Trophoblast cell (in vitro differentiated cells and primary cell): ENCODE results near the gene DNAJC24.

Source experiments
- DNase-seq, 2 donors: peaks; one replicate each; pipeline ENCODE4 v3.0.0-alpha.2; 2016
- H2AFZ ChIP-seq: 2 replicates; pipeline ENCODE4 v1.6.1; 2013; ENCODE audit warnings: low read length, moderate library complexity, mild to moderate bottlenecking; ENCODE audit not compliant: insufficient read depth, poor library complexity
- H2AK5ac ChIP-seq: 2 replicates; pipeline ENCODE4 v1.6.1; 2013; ENCODE audit warnings: mild to moderate bottlenecking, low read length
- H2BK120ac ChIP-seq: 2 replicates; pipeline ENCODE4 v1.6.1; 2013; ENCODE audit warnings: low read length, mild to moderate bottlenecking, moderate library complexity; ENCODE audit not compliant: insufficient read depth, poor library complexity
- H2BK12ac ChIP-seq: 2 replicates; pipeline ENCODE4 v1.6.1; 2013; ENCODE audit warnings: mild to moderate bottlenecking, low read length, moderate library complexity
- H2BK5ac ChIP-seq: 2 replicates; pipeline ENCODE4 v1.6.1; 2013; ENCODE audit warnings: low read length, low read depth, moderate library complexity, mild to moderate bottlenecking; ENCODE audit not compliant: poor library complexity
- H3K14ac ChIP-seq: 2 replicates; pipeline ENCODE4 v1.6.1; 2013; ENCODE audit warnings: mild to moderate bottlenecking, low read length
- H3K18ac ChIP-seq: 2 replicates; pipeline ENCODE4 v1.6.1; 2013; ENCODE audit warnings: mild to moderate bottlenecking, low read length
- H3K23ac ChIP-seq: 2 replicates; pipeline ENCODE4 v1.6.1; 2013; ENCODE audit warnings: low read length
- H3K27ac ChIP-seq: 2 replicates; pipeline ENCODE4 v1.5.1; 2013; ENCODE audit warnings: low read depth, mild to moderate bottlenecking, inconsistent platforms, low read length, moderate library complexity
- H3K27me3 ChIP-seq: 2 replicates; pipeline ENCODE4 v1.6.1; 2013; ENCODE audit warnings: inconsistent platforms, mild to moderate bottlenecking, low read length, moderate library complexity; ENCODE audit not compliant: insufficient read depth
- H3K36me3 ChIP-seq, 2 experiments: 1 replicate in 1 of 2; 2 replicates in 1 of 2; pipeline ENCODE4 v1.6.1; 2013; ENCODE audit warnings: low read length in 2 of 2, mild to moderate bottlenecking in 2 of 2, moderate library complexity in 1 of 2; ENCODE audit not compliant: insufficient read depth in 2 of 2, control insufficient read depth in 1 of 2
- H3K4ac ChIP-seq: 2 replicates; pipeline ENCODE4 v1.6.1; 2013; ENCODE audit warnings: low read depth, mild to moderate bottlenecking, low read length, moderate library complexity
- H3K4me1 ChIP-seq, 2 experiments: 1 replicate in 1 of 2; 2 replicates in 1 of 2; pipeline ENCODE4 v1.6.1; 2013; ENCODE audit warnings: low read length in 2 of 2, mild to moderate bottlenecking in 2 of 2, moderate library complexity in 1 of 2; ENCODE audit not compliant: insufficient read depth in 2 of 2, control insufficient read depth in 1 of 2
- H3K4me2 ChIP-seq: 2 replicates; pipeline ENCODE4 v1.6.1; 2013; ENCODE audit warnings: inconsistent platforms, mild to moderate bottlenecking, low read length, moderate library complexity
- H3K4me3 ChIP-seq: 2 replicates; pipeline ENCODE4 v1.5.1; 2013; ENCODE audit warnings: mild to moderate bottlenecking, low read depth, low read length, inconsistent platforms
- H3K79me1 ChIP-seq: one replicate; pipeline ENCODE4 v1.6.1; 2013; ENCODE audit warnings: low read length
- H3K79me2 ChIP-seq: 2 replicates; pipeline ENCODE4 v1.6.1; 2013; ENCODE audit warnings: low read length, mild to moderate bottlenecking; ENCODE audit not compliant: control insufficient read depth, insufficient read depth, poor library complexity
- H3K9ac ChIP-seq: 2 replicates; pipeline ENCODE4 v1.6.1; 2013; ENCODE audit warnings: mild to moderate bottlenecking, low read length
- H3K9me3 ChIP-seq: 2 replicates; pipeline ENCODE4 v1.6.1; 2013; ENCODE audit warnings: low read depth, mild to moderate bottlenecking, control low read depth, inconsistent platforms, low read length; ENCODE audit not compliant: insufficient read depth
- H4K12ac ChIP-seq: 2 replicates; pipeline ENCODE4 v1.6.1; 2013; ENCODE audit warnings: low read depth, mild to moderate bottlenecking, low read length, moderate library complexity
- H4K8ac ChIP-seq: 2 replicates; pipeline ENCODE4 v1.6.1; 2013; ENCODE audit warnings: low read depth, mild to moderate bottlenecking, low read length, moderate library complexity
- H4K91ac ChIP-seq: one replicate; pipeline ENCODE4 v1.6.1; 2013; ENCODE audit warnings: low read depth, mild to moderate bottlenecking, low read length, moderate library complexity
- WGBS: extraction: QIAGEN DNeasy Blood & Tissue Kit; methylation state at CpG from one replicate; pipeline ENCODE4 v1.1.7; 2013; ENCODE audit warnings: missing lambda C conversion rate; ENCODE audit not compliant: insufficient read length, insufficient coverage; ENCODE audit errors: extremely low coverage; 5-methylcytosine and 5-hydroxymethylcytosine counted together

DNAJC24 gene

GRCh38 chr11:31422703-31423102 lies 53.0 kb downstream of the DNAJC24 start:
- Histone ChIP-seq H3K23ac (no peak overlapping the region), H4K8ac (no peak overlapping the region), H2BK5ac (no peak overlapping the region), H3K9me3 (no peaks in the 10 kb centered on the region), H4K91ac (no peak overlapping the region), H2BK12ac (no peak overlapping the region), H3K4ac (no peak overlapping the region), H3K9ac (no peak overlapping the region), H3K4me2 (no peak overlapping the region), H3K79me1 (no peaks in the 10 kb centered on the region), H2AFZ (no peak overlapping the region), H3K79me2 (no peaks in the 10 kb centered on the region), H3K4me1 (no peaks in the 10 kb centered on the region), H3K14ac (no peak overlapping the region), H3K27me3 (no peaks in the 10 kb centered on the region), H3K18ac (no peak overlapping the region), H3K27ac (no peak overlapping the region), H2BK120ac (no peak overlapping the region), H4K12ac (no peak overlapping the region), H3K36me3 (no peaks in the 10 kb centered on the region), H2AK5ac (no peak overlapping the region), H3K4me3 (no peak overlapping the region)
- WGBS: no CpG with 5 or more reads among the region's 1 CpG
- no peak for DNase-seq

GRCh38 chr11:31424652-31425051 lies 55.0 kb downstream of the DNAJC24 start:
- H3K79me2 ChIP-seq: no peaks in the 10 kb centered on the region
- no peak overlapping the region for H3K9ac ChIP-seq
- H4K12ac ChIP-seq: no peak overlapping the region
- no peaks in the 10 kb centered on the region for H3K36me3 ChIP-seq
- no peak overlapping the region for H3K14ac ChIP-seq
- no peak overlapping the region for H3K4me2 ChIP-seq
- H3K27me3 ChIP-seq: no peaks in the 10 kb centered on the region
- H3K27ac ChIP-seq: no peak overlapping the region
- no peak overlapping the region for H4K8ac ChIP-seq
- H3K23ac ChIP-seq: no peak overlapping the region
- no peaks in the 10 kb centered on the region for H3K4me1 ChIP-seq
- no peak overlapping the region for H2BK12ac ChIP-seq
- no peak overlapping the region for H2BK5ac ChIP-seq
- H3K9me3 ChIP-seq: no peaks in the 10 kb centered on the region
- no peak overlapping the region for H4K91ac ChIP-seq
- no peak overlapping the region for H3K18ac ChIP-seq
- H3K4me3 ChIP-seq: no peak overlapping the region
- no peak overlapping the region for H2AK5ac ChIP-seq
- no peak overlapping the region for H2AFZ ChIP-seq
- no peaks in the 10 kb centered on the region for H3K79me1 ChIP-seq
- no peak overlapping the region for H2BK120ac ChIP-seq
- H3K4ac ChIP-seq: no peak overlapping the region
- no peak for DNase-seq

GRCh38 chr11:31433851-31434250 lies 64.2 kb downstream of the DNAJC24 start:
- no CpG with 5 or more reads among the region's 1 CpG for WGBS
- Histone ChIP-seq H3K79me2 (no peaks in the 10 kb centered on the region), H3K14ac (no peak overlapping the region), H3K27me3 (no peaks in the 10 kb centered on the region), H4K8ac (no peak overlapping the region), H3K4me1 (no peaks in the 10 kb centered on the region), H3K9ac (no peak overlapping the region), H3K4me2 (no peak overlapping the region), H2BK5ac (no peak overlapping the region), H2AFZ (no peak overlapping the region), H2BK12ac (no peak overlapping the region), H3K18ac (no peak overlapping the region), H3K23ac (no peak overlapping the region), H3K36me3 (peaks cover 0 to 1% of the 10 kb centered on the region in 2 experiments), H4K91ac (no peak overlapping the region), H3K27ac (no peak overlapping the region), H3K79me1 (no peaks in the 10 kb centered on the region), H3K9me3 (no peaks in the 10 kb centered on the region), H3K4me3 (no peak overlapping the region), H2BK120ac (no peak overlapping the region), H4K12ac (no peak overlapping the region), H3K4ac (no peak overlapping the region), H2AK5ac (no peak overlapping the region)
- DNase-seq: no peak

- no peak overlapping the region for H3K4ac ChIP-seq
- H2BK5ac ChIP-seq: no peak overlapping the region
- H3K9ac ChIP-seq: no peak overlapping the region
- H2BK120ac ChIP-seq: no peak overlapping the region
- no peak overlapping the region for H4K12ac ChIP-seq
- no peaks in the 10 kb centered on the region for H3K4me1 ChIP-seq
- no peak overlapping the region for H2AFZ ChIP-seq
- no peak overlapping the region for H3K27ac ChIP-seq
- H3K79me2 ChIP-seq: no peaks in the 10 kb centered on the region
- no CpG with 5 or more reads among the region's 2 CpGs for WGBS
- DNase-seq: peak in 1 of 2 donors; percentile 45
- no peak overlapping the region for H3K4me3 ChIP-seq
- no peaks in the 10 kb centered on the region for H3K27me3 ChIP-seq
- no peak overlapping the region for H4K91ac ChIP-seq
- no peak overlapping the region for H3K18ac ChIP-seq
- H3K36me3 ChIP-seq: no peaks in the 10 kb centered on the region
- H3K23ac ChIP-seq: no peak overlapping the region
- no peaks in the 10 kb centered on the region for H3K9me3 ChIP-seq
- H2BK12ac ChIP-seq: no peak overlapping the region
- H3K14ac ChIP-seq: no peak overlapping the region
- H3K79me1 ChIP-seq: no peaks in the 10 kb centered on the region
- no peak overlapping the region for H3K4me2 ChIP-seq
- no peak overlapping the region for H4K8ac ChIP-seq
- H2AK5ac ChIP-seq: no peak overlapping the region
Measured at GRCh38 chr11:31437742-31438435, 68.2 kb downstream of the DNAJC24 start.
